HG03521 (cell line): Measurements from ENCODE around the gene PLXNB3.
"Not testable (repeated sequence)": the region's sequence is repeated elsewhere in the genome, so short reads cannot be mapped to it uniquely, and the experiment has no call there.

Source experiments
- ATAC-seq: cut with Tn5 transposase; IDR thresholded peaks from one replicate; pipeline ENCODE4 v1.9.1; 2021; ENCODE audit warnings: mild to moderate bottlenecking, moderate library complexity; ENCODE audit not compliant: unreplicated experiment

PLXNB3 gene

GRCh38 chrX:153763989-153764755 lies at the start of gene PLXNB3:
Gene PLXNB3, plus strand, starts transcription at chrX:153764249. Its CDS starts 1,287 bp downstream, at chrX:153765536.
- no peak for ATAC-seq

DNA sequence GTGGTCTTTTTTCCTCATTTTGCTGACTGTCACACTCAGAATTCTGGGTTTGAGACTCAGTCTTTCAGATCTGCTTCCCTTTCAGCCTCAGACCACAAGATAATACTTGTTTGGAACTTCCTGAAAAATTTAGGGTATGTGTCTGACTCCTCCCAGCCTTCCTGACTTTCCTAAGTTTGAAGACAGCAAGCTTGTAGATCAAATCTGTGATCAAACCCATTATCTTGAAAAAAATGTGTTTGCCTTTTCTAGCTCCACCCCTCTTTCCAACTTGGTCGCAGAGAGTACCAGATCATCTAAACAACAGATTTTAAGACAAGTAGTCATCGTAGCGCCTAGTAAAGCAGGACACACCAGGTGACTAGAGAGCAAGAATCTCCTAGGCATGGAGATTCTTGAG lies 49.8 kb upstream of the PLXNB3 start:
- ATAC-seq = no peak

- ATAC-seq = no peak
These were observed 46.6 kb upstream of the PLXNB3 start for GRCh38 chrX:153717445-153717844.

- no peak for ATAC-seq
These were observed 44.8 kb upstream of the PLXNB3 start for GRCh38 chrX:153719238-153719637.

DNA sequence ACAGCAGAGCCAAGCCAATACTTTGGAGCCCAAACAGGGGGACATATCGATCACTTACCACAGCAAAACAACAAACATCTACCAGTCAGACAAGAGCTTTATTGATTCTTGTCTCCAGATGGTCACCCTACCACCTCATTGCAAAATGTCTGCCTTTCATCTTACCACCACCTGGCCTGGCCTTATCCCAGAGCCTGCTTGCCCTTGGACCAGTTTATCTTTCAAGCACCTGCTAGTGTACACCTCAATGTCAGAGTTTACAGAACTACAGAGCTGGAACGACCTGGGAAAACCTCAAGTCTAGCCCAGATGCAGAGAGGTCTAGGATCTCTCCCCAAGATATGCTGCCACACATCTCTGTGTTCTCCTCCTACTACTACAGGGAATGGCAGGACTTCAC lies 44.3 kb upstream of the PLXNB3 start:
- ATAC-seq = no peak

- no peak for ATAC-seq
These were observed 41.2 kb upstream of the PLXNB3 start for GRCh38 chrX:153722704-153723350.

DNA sequence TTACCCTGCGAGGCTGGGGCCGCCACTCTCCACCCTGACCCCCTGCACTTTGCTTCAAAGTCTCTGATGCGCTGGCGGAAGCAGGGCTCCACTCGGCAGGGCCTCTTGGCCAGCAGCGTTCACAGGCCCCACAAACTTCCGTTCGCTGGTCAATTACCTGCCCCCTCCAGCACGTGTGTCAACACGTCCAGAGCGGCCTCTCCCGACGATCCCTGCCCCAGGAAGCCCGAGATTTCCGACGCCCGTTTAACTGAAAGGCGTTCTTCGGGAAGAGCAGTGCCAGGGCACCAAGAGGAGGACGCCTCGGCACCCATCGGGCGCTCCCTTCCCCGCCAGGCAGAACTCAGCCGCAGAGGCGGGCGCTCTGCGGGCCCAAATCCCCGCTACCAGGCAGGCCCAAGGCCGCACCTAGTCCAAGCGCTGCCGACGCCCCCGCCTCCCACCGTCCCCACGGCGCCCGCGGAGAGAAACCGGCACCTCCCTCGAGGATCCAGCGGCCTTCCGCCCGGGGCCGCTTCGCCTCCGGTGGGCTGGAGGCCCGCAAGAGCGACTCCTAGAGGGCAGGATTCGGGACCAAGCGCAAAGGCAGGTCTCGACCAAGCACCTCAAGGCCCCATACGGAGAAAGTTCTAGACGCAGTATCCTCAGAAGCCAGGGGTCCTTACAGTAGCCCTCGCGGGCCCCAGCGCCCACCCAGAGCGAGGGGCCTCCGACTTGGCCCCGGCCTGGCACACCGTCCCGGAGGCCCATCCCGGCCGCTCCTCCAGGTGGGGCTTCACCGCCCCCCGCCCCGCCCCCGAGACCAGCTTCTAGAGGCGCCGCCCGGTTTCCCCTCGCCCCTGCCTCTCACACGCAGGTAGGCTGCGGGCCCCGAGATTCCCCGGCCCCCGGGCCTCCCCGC lies 40.4 kb upstream of the PLXNB3 start:
- ATAC-seq = peak; percentile 27

GRCh38 chrX:153724252-153725038 lies 39.6 kb upstream of the PLXNB3 start, which contains the start of the genes ABCD1 and BCAP31:
Gene ABCD1, plus strand, starts transcription at chrX:153724856. Its CDS starts 411 bp downstream, at chrX:153725267.
Gene BCAP31, minus strand, starts transcription at chrX:153724387. Its CDS starts 1,143 bp downstream, at chrX:153723244.
- peak; percentile 53 for ATAC-seq

DNA sequence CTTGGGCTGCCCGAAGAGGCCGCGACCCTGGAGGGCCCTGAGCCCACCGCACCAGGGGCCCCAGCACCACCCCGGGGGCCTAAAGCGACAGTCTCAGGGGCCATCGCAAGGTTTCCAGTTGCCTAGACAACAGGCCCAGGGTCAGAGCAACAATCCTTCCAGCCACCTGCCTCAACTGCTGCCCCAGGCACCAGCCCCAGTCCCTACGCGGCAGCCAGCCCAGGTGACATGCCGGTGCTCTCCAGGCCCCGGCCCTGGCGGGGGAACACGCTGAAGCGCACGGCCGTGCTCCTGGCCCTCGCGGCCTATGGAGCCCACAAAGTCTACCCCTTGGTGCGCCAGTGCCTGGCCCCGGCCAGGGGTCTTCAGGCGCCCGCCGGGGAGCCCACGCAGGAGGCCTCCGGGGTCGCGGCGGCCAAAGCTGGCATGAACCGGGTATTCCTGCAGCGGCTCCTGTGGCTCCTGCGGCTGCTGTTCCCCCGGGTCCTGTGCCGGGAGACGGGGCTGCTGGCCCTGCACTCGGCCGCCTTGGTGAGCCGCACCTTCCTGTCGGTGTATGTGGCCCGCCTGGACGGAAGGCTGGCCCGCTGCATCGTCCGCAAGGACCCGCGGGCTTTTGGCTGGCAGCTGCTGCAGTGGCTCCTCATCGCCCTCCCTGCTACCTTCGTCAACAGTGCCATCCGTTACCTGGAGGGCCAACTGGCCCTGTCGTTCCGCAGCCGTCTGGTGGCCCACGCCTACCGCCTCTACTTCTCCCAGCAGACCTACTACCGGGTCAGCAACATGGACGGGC lies 38.8 kb upstream of the PLXNB3 start:
- no peak for ATAC-seq

- no peak for ATAC-seq
These were observed 38.2 kb upstream of the PLXNB3 start for GRCh38 chrX:153725832-153726285.

DNA sequence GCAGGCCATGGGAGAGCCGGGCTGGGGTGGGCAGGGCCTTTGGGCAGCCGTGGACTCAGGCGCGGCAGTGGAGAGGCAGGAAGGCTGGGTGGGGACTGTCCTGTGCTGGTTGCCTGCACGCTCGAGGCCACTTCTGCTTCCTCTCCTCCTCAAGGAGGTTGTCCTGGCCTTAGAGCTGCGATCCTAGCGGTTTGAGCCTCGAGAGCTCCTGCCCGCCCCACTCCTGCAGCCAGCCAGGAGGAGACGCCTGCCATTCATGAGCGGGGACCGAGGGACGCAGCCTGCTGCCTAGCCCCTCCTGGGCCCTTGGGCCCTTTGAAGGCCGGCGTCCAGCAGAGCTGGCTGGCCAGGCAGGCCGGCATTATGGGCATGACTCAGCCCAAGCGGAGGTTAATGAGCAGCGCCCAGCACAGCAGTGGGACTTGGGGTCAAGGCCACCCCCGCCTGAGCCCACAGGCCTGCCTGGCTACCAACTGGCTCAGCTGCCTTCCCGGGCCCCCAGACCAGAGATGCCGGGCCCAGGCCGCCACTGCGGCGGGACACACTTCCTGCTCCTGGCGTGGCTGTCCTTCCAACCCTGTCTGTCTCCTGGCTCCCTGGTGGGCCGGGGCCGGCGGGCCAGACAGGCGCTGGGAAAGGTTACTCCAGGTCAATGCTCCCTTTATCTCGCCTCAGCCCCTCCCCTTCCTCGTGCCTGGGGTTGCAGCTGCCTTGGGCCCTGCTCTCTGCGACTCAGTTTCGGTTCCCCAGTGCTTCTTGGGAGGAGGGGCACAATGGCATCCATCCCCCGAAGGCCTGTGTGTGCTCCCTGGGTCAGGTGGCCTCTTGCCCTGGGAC lies 37.5 kb upstream of the PLXNB3 start:
- ATAC-seq = peak; percentile 42

- ATAC-seq = no peak
These were observed 36.7 kb upstream of the PLXNB3 start for GRCh38 chrX:153727123-153727931.

DNA sequence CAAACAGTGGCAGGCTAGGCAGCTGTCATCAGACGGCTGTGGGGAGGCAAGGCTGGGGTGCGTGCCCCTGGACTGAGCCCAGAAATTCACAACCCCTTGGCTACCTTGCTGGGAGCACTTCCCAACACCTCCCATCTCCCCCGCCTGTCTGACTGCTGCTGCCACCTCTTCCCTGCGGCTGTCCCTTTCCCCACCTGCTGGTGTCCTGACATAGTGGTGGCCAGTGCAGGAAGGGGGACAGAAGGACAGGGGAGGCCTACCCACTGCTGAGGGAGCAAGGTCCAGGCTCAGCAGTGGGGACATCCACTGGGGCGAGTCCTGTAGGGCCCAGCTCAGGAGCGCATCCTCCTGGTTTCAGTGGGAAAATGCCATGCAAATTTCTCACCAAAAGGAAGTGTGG lies 36.0 kb upstream of the PLXNB3 start:
- ATAC-seq = no peak

DNA sequence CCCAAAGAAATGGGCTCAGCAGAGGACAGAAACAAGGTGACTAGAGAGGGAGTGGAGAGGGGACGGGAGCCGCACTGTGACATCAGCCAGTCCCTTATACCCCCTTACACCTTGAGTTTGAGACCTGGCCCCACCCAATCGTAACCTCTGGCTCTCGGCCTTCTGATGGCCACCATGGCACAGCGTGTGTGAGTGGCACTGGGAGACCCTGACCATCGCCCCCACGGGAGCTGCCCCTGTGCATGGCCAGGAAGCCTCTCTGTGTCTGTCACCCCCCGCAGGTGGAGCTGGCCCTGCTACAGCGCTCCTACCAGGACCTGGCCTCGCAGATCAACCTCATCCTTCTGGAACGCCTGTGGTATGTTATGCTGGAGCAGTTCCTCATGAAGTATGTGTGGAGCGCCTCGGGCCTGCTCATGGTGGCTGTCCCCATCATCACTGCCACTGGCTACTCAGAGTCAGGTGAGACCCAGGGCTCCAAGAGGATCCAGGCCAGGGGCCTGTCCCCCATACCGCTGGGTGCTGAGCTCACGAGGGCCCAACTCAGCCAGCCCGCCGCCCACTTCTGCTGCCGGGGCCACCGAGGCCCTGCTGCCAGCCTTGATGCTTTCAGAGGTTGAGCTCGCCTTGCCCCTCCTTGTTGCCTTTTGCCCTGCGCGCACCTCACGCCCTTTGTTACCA lies 35.0 kb upstream of the PLXNB3 start:
- ATAC-seq = no peak

GRCh38 chrX:153730115-153730514 lies 33.9 kb upstream of the PLXNB3 start:
- not testable (repeated sequence) for ATAC-seq

GRCh38 chrX:153731117-153731844 lies 32.8 kb upstream of the PLXNB3 start:
- ATAC-seq = no peak

DNA sequence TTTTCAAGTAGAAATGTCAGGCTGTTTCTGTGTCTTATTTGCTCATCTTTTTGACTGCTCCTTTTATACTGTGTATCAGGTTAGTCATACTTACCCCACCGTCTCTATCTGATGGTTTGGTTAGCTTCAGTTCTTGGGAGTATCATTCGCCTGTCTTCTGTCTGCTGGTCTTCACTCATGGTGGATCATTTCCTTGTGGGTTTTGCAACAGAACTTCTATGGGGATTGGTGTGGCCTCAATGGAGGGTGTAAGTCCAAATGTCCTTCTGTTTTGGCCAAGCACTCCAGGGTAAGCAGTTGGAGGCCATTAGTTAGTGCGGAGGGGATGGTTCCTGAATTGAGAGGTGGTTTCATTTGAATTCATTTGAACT lies 32.2 kb upstream of the PLXNB3 start:
- no peak for ATAC-seq
